Esophagus squamous epithelium (tissue), 4 donors: ENCODE measurements around the gene SCN11A.

ENCODE experiments used
- CTCF ChIP-seq, 6 experiments: fragments of 450-650 bp in 4 of 6; fragments of 200-600 bp in 2 of 6; sonication (generic) in 2 of 6; IDR thresholded peaks; one replicate each; pipeline ENCODE4 v1.5.1; 2016 to 2019; ENCODE audit warnings: antibody characterized with exemption in 6 of 6, mild to moderate bottlenecking in 4 of 6, moderate library complexity in 4 of 6
- POLR2A ChIP-seq, 4 donors: fragments of 450-650 bp; IDR thresholded peaks; one replicate each; pipeline ENCODE4 v1.6.1; 2017; ENCODE audit warnings: antibody characterized with exemption in 4 of 4, mild to moderate bottlenecking in 4 of 4, moderate library complexity in 3 of 4

- TF ChIP-seq CTCF (IDR thresholded peaks at IDR 0.05) (no peak), POLR2A (IDR thresholded peaks at IDR 0.05) (no peak)
These were observed 45.0 kb upstream of the SCN11A start for GRCh38 chr3:39096775-39097174.
